Effector memory CD4-positive, alpha-beta T cell (primary cell): ENCODE results near the gene NCAPD2.
"Not testable (repeated sequence)": the region's sequence is repeated elsewhere in the genome, so short reads cannot be mapped to it uniquely, and the experiment has no call there.

Experiments used
- DNase-seq, 3 donors: peaks; one replicate each; pipeline ENCODE4 v3.0.0-alpha.2; 2020
- H3K27ac ChIP-seq: 2 replicates; pipeline ENCODE4 v1.7.0; 2013; ENCODE audit warnings: mild to moderate bottlenecking, low read length, moderate library complexity; ENCODE audit not compliant: insufficient read depth, poor library complexity, severe bottlenecking
- H3K27me3 ChIP-seq: replicated peaks from 2 replicates; pipeline ENCODE4 v1.7.0; 2013; ENCODE audit warnings: mild to moderate bottlenecking, low read length; ENCODE audit not compliant: insufficient read depth, control insufficient read depth, poor library complexity, severe bottlenecking
- H3K36me3 ChIP-seq: 2 replicates; pipeline ENCODE4 v1.7.0; 2013; ENCODE audit warnings: mild to moderate bottlenecking, low read length, moderate library complexity; ENCODE audit not compliant: control insufficient read depth, insufficient read depth
- H3K4me1 ChIP-seq: 2 replicates; pipeline ENCODE4 v1.7.0; 2013; ENCODE audit warnings: low read length, mild to moderate bottlenecking; ENCODE audit not compliant: control insufficient read depth, insufficient read depth, poor library complexity, severe bottlenecking
- H3K4me3 ChIP-seq: 2 replicates; pipeline ENCODE4 v1.7.0; 2013; ENCODE audit warnings: low read length, low read depth, mild to moderate bottlenecking; ENCODE audit not compliant: insufficient read depth, poor library complexity, severe bottlenecking
- H3K9me3 ChIP-seq: 2 replicates; pipeline ENCODE4 v1.7.0; 2013; ENCODE audit warnings: mild to moderate bottlenecking, low read length, moderate library complexity; ENCODE audit not compliant: control insufficient read depth

The NCAPD2 gene

DNA sequence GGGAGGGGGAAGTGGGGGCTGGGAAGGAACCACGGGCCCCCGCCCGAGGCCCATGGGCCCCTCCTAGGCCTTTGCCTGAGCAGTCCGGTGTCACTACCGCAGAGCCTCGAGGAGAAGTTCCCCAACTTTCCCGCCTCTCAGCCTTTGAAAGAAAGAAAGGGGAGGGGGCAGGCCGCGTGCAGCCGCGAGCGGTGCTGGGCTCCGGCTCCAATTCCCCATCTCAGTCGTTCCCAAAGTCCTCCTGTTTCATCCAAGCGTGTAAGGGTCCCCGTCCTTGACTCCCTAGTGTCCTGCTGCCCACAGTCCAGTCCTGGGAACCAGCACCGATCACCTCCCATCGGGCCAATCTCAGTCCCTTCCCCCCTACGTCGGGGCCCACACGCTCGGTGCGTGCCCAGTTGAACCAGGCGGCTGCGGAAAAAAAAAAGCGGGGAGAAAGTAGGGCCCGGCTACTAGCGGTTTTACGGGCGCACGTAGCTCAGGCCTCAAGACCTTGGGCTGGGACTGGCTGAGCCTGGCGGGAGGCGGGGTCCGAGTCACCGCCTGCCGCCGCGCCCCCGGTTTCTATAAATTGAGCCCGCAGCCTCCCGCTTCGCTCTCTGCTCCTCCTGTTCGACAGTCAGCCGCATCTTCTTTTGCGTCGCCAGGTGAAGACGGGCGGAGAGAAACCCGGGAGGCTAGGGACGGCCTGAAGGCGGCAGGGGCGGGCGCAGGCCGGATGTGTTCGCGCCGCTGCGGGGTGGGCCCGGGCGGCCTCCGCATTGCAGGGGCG lies 40.2 kb downstream of the NCAPD2 start, which contains the start of gene GAPDH:
GAPDH (plus strand) TSS at position 595 of the 772 bp plus-strand sequence. CDS start 316 bp downstream, outside the sequence.
- Histone ChIP-seq H3K4me3 (peak within 1 kb of the TSS; percentile 89), H3K27me3 (no peaks in the 10 kb centered on the region), H3K4me1 (peaks cover 52% of the 10 kb centered on the region), H3K27ac (peak within 1 kb of the TSS; percentile 90), H3K9me3 (no peaks in the 10 kb centered on the region), H3K36me3 (peaks cover 45% of the 10 kb centered on the region)
- DNase-seq, result peak; percentile 72 to 76 (median 76)

DNA sequence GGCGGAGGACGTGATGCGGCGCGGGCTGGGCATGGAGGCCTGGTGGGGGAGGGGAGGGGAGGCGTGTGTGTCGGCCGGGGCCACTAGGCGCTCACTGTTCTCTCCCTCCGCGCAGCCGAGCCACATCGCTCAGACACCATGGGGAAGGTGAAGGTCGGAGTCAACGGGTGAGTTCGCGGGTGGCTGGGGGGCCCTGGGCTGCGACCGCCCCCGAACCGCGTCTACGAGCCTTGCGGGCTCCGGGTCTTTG lies 40.7 kb downstream of the NCAPD2 start:
- Histone ChIP-seq H3K4me3 (peak overlapping the region; percentile 89), H3K27ac (peak overlapping the region; percentile 90), H3K4me1 (peaks cover 54% of the 10 kb centered on the region), H3K36me3 (peaks cover 40% of the 10 kb centered on the region), H3K9me3 (no peaks in the 10 kb centered on the region), H3K27me3 (no peaks in the 10 kb centered on the region)
- DNase-seq, result no peak

DNA sequence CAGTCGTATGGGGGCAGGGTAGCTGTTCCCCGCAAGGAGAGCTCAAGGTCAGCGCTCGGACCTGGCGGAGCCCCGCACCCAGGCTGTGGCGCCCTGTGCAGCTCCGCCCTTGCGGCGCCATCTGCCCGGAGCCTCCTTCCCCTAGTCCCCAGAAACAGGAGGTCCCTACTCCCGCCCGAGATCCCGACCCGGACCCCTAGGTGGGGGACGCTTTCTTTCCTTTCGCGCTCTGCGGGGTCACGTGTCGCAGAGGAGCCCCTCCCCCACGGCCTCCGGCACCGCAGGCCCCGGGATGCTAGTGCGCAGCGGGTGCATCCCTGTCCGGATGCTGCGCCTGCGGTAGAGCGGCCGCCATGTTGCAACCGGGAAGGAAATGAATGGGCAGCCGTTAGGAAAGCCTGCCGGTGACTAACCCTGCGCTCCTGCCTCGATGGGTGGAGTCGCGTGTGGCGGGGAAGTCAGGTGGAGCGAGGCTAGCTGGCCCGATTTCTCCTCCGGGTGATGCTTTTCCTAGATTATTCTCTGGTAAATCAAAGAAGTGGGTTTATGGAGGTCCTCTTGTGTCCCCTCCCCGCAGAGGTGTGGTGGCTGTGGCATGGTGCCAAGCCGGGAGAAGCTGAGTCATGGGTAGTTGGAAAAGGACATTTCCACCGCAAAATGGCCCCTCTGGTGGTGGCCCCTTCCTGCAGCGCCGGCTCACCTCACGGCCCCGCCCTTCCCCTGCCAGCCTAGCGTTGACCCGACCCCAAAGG lies 41.2 kb downstream of the NCAPD2 start:
- peak; percentile 73 to 74 (median 73) for DNase-seq
- H3K4me1 ChIP-seq, result peaks cover 59% of the 10 kb centered on the region

DNA sequence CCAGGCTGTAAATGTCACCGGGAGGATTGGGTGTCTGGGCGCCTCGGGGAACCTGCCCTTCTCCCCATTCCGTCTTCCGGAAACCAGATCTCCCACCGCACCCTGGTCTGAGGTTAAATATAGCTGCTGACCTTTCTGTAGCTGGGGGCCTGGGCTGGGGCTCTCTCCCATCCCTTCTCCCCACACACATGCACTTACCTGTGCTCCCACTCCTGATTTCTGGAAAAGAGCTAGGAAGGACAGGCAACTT lies 41.7 kb downstream of the NCAPD2 start:
- peaks cover 64% of the 10 kb centered on the region for H3K4me1 ChIP-seq
- H3K27ac ChIP-seq, result peak overlapping the region; percentile 90
- no peaks in the 10 kb centered on the region for H3K27me3 ChIP-seq
- peaks cover 36% of the 10 kb centered on the region for H3K36me3 ChIP-seq
- no peak for DNase-seq
- no peaks in the 10 kb centered on the region for H3K9me3 ChIP-seq
- peak overlapping the region; percentile 89 for H3K4me3 ChIP-seq

More for the DNA sequence above, 41.2 kb downstream of the NCAPD2 start:
- peak overlapping the region; percentile 90 for H3K27ac ChIP-seq
- no peaks in the 10 kb centered on the region for H3K27me3 ChIP-seq
- peak overlapping the region; percentile 89 for H3K4me3 ChIP-seq
- peaks cover 41% of the 10 kb centered on the region for H3K36me3 ChIP-seq
- no peaks in the 10 kb centered on the region for H3K9me3 ChIP-seq

DNA sequence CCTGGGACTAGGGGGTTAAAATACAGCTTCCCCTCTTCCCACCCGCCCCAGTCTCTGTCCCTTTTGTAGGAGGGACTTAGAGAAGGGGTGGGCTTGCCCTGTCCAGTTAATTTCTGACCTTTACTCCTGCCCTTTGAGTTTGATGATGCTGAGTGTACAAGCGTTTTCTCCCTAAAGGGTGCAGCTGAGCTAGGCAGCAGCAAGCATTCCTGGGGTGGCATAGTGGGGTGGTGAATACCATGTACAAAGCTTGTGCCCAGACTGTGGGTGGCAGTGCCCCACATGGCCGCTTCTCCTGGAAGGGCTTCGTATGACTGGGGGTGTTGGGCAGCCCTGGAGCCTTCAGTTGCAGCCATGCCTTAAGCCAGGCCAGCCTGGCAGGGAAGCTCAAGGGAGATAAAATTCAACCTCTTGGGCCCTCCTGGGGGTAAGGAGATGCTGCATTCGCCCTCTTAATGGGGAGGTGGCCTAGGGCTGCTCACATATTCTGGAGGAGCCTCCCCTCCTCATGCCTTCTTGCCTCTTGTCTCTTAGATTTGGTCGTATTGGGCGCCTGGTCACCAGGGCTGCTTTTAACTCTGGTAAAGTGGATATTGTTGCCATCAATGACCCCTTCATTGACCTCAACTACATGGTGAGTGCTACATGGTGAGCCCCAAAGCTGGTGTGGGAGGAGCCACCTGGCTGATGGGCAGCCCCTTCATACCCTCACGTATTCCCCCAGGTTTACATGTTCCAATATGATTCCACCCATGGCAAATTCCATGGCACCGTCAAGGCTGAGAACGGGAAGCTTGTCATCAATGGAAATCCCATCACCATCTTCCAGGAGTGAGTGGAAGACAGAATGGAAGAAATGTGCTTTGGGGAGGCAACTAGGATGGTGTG lies 42.3 kb downstream of the NCAPD2 start:
- Histone ChIP-seq H3K27ac (peak overlapping the region; percentile 90), H3K27me3 (no peaks in the 10 kb centered on the region), H3K9me3 (no peaks in the 10 kb centered on the region), H3K36me3 (peaks cover 30% of the 10 kb centered on the region), H3K4me1 (peaks cover 68% of the 10 kb centered on the region), H3K4me3 (peak overlapping the region; percentile 89)
- no peak for DNase-seq

DNA sequence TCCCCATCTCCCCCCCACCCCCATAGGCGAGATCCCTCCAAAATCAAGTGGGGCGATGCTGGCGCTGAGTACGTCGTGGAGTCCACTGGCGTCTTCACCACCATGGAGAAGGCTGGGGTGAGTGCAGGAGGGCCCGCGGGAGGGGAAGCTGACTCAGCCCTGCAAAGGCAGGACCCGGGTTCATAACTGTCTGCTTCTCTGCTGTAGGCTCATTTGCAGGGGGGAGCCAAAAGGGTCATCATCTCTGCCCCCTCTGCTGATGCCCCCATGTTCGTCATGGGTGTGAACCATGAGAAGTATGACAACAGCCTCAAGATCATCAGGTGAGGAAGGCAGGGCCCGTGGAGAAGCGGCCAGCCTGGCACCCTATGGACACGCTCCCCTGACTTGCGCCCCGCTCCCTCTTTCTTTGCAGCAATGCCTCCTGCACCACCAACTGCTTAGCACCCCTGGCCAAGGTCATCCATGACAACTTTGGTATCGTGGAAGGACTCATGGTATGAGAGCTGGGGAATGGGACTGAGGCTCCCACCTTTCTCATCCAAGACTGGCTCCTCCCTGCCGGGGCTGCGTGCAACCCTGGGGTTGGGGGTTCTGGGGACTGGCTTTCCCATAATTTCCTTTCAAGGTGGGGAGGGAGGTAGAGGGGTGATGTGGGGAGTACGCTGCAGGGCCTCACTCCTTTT lies 43.1 kb downstream of the NCAPD2 start:
- peaks cover 67% of the 10 kb centered on the region for H3K4me1 ChIP-seq
- H3K27ac ChIP-seq, result peak overlapping the region; percentile 55
- DNase-seq, result no peak
- no peaks in the 10 kb centered on the region for H3K9me3 ChIP-seq
- no peak overlapping the region for H3K4me3 ChIP-seq
- H3K27me3 ChIP-seq, result no peaks in the 10 kb centered on the region
- peaks cover 29% of the 10 kb centered on the region for H3K36me3 ChIP-seq

DNA sequence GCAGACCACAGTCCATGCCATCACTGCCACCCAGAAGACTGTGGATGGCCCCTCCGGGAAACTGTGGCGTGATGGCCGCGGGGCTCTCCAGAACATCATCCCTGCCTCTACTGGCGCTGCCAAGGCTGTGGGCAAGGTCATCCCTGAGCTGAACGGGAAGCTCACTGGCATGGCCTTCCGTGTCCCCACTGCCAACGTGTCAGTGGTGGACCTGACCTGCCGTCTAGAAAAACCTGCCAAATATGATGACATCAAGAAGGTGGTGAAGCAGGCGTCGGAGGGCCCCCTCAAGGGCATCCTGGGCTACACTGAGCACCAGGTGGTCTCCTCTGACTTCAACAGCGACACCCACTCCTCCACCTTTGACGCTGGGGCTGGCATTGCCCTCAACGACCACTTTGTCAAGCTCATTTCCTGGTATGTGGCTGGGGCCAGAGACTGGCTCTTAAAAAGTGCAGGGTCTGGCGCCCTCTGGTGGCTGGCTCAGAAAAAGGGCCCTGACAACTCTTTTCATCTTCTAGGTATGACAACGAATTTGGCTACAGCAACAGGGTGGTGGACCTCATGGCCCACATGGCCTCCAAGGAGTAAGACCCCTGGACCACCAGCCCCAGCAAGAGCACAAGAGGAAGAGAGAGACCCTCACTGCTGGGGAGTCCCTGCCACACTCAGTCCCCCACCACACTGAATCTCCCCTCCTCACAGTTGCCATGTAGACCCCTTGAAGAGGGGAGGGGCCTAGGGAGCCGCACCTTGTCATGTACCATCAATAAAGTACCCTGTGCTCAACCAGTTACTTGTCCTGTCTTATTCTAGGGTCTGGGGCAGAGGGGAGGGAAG lies 43.9 kb downstream of the NCAPD2 start:
- Histone ChIP-seq H3K27ac (peak overlapping the region; percentile 55), H3K36me3 (peaks cover 29% of the 10 kb centered on the region), H3K4me1 (peaks cover 59% of the 10 kb centered on the region)
- H3K4me3 ChIP-seq, H3K9me3 ChIP-seq, H3K27me3 ChIP-seq: not testable (repeated sequence)
- DNase-seq, result peak; percentile 67 to 80 (median 72)

DNA sequence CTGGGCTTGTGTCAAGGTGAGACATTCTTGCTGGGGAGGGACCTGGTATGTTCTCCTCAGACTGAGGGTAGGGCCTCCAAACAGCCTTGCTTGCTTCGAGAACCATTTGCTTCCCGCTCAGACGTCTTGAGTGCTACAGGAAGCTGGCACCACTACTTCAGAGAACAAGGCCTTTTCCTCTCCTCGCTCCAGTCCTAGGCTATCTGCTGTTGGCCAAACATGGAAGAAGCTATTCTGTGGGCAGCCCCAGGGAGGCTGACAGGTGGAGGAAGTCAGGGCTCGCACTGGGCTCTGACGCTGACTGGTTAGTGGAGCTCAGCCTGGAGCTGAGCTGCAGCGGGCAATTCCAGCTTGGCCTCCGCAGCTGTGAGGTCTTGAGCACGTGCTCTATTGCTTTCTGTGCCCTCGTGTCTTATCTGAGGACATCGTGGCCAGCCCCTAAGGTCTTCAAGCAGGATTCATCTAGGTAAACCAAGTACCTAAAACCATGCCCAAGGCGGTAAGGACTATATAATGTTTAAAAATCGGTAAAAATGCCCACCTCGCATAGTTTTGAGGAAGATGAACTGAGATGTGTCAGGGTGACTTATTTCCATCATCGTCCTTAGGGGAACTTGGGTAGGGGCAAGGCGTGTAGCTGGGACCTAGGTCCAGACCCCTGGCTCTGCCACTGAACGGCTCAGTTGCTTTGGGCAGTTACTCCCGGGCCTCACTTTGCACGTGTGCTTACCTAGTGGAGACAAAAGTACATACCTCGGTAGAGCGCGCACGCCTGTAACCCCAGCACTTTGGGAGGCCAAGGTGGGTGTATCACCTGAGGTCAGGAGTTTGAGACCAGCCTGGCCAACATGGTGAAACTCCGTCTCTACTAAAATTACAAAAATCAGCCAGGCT lies 44.8 kb downstream of the NCAPD2 start:
- peak overlapping the region; percentile 55 for H3K27ac ChIP-seq
- peaks cover 51% of the 10 kb centered on the region for H3K4me1 ChIP-seq
- H3K4me3 ChIP-seq, result no peak overlapping the region
- H3K36me3 ChIP-seq, result peaks cover 29% of the 10 kb centered on the region
- no peaks in the 10 kb centered on the region for H3K27me3 ChIP-seq
- DNase-seq, result no peak
- no peaks in the 10 kb centered on the region for H3K9me3 ChIP-seq
